ENCODE data around the gene FARP2.

FARP2 gene

DNA sequence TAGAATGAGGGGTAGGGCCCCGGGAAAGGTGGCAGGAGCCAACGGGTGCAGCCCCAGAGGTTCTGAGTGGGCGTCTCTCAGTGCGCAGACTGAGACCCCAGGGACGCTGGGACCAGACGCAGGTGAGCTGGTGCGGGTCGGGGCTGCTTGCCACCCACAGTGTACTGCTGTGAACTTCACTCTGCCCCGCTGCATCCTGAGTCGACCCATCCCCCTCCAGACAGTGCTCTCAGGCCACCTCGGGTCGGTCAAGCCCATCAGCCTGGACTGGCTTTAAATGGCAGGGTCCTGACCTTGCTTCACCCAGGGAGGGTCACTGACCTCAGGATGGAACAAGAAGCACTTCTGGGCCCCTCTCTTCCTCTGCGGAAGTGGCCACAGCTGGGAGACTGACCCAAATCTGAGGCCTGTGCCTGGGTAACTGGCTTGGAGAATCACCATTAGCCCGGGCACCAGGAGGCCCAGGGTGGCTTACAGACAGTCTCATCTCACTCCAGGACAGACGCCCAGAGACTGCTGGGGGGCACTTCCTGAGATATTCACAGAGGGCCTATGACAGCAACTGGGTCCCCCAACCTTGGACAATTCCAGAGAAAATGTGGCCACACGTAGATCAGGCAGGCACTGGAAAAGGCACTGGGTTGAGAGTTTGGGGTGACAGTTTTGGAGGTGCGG, 178.8 kb downstream of the FARP2 start:
- Histone ChIP-seq H3K36me3 (ENCODE audit: insufficient read depth) (no peaks in the 10 kb centered on the region), H3K27me3 (ENCODE audit: insufficient read depth, low read depth) (no peaks in the 10 kb centered on the region), H3K27ac (no peak overlapping the region), H3K4me2 (no peak overlapping the region), H3K4me1 (ENCODE audit: low read depth, poor library complexity, severe bottlenecking) (no peaks in the 10 kb centered on the region), H4K20me1 (ENCODE audit: insufficient read depth) (no peaks in the 10 kb centered on the region), H3K79me2 (ENCODE audit: insufficient read depth, low read depth) (no peaks in the 10 kb centered on the region), H2AFZ (ENCODE audit: low read depth) (no peak overlapping the region), H3K9ac (no peak overlapping the region), H3K4me3 (IDR thresholded peaks at IDR 0.05; ENCODE audit: insufficient read depth, low read depth, low read length) (no peak overlapping the region)
- TF ChIP-seq, protein P1, sequence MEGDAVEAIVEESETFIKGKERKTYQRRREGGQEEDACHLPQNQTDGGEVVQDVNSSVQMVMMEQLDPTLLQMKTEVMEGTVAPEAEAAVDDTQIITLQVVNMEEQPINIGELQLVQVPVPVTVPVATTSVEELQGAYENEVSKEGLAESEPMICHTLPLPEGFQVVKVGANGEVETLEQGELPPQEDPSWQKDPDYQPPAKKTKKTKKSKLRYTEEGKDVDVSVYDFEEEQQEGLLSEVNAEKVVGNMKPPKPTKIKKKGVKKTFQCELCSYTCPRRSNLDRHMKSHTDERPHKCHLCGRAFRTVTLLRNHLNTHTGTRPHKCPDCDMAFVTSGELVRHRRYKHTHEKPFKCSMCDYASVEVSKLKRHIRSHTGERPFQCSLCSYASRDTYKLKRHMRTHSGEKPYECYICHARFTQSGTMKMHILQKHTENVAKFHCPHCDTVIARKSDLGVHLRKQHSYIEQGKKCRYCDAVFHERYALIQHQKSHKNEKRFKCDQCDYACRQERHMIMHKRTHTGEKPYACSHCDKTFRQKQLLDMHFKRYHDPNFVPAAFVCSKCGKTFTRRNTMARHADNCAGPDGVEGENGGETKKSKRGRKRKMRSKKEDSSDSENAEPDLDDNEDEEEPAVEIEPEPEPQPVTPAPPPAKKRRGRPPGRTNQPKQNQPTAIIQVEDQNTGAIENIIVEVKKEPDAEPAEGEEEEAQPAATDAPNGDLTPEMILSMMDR (conservative IDR thresholded peaks at IDR 0.05; ENCODE audit: low read depth, low read length), result no peak

DNA sequence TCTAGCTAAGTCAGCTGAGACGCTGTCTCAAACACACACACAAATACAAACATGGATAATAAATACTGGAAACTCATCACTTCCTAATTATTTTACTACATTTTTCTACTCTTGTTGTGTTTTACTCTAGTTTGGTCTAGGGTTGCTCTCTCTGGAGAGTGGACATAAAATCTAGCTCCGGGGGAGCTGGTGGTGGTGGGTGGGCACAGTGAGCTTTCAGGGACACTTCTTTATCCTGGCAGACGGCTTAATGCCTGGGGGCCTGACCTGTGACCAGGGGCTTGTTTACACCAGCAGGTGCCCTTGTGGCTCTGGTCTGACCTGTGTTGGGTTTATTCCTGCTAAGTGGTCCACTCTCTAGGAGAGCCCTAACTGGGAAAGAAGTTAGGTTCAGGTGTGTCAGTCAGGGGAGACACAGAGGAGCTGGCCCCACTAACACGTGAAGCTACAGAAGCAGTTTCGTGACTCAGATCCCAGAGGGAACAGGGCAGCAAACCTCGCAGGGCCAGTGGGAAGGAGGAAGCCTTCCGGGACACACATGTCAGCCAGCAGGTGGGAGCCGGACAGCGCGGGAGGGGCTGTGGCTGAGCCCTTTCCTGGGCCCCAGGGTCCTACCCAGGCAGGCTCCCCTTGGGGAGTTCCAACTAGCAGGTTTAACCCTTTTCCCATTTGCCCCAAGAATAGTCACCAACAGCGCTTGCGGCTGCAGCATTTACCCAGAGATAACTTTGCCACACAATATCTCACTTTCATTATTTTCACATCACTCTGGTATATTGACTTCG, 180.0 kb downstream of the FARP2 start:
- Histone ChIP-seq H3K79me2 (ENCODE audit: insufficient read depth, low read depth) (no peaks in the 10 kb centered on the region), H2AFZ (ENCODE audit: low read depth) (no peak overlapping the region), H3K4me3 (IDR thresholded peaks at IDR 0.05; ENCODE audit: insufficient read depth, low read depth, low read length) (no peak overlapping the region), H3K9ac (no peak overlapping the region), H3K4me1 (ENCODE audit: low read depth, poor library complexity, severe bottlenecking) (no peaks in the 10 kb centered on the region), H3K36me3 (ENCODE audit: insufficient read depth) (no peaks in the 10 kb centered on the region), H3K27me3 (ENCODE audit: insufficient read depth, low read depth) (no peaks in the 10 kb centered on the region), H3K4me2 (no peak overlapping the region), H3K27ac (no peak overlapping the region), H4K20me1 (ENCODE audit: insufficient read depth) (no peaks in the 10 kb centered on the region)
- TF ChIP-seq, protein P1 (conservative IDR thresholded peaks at IDR 0.05; ENCODE audit: low read depth, low read length), result no peak

DNA sequence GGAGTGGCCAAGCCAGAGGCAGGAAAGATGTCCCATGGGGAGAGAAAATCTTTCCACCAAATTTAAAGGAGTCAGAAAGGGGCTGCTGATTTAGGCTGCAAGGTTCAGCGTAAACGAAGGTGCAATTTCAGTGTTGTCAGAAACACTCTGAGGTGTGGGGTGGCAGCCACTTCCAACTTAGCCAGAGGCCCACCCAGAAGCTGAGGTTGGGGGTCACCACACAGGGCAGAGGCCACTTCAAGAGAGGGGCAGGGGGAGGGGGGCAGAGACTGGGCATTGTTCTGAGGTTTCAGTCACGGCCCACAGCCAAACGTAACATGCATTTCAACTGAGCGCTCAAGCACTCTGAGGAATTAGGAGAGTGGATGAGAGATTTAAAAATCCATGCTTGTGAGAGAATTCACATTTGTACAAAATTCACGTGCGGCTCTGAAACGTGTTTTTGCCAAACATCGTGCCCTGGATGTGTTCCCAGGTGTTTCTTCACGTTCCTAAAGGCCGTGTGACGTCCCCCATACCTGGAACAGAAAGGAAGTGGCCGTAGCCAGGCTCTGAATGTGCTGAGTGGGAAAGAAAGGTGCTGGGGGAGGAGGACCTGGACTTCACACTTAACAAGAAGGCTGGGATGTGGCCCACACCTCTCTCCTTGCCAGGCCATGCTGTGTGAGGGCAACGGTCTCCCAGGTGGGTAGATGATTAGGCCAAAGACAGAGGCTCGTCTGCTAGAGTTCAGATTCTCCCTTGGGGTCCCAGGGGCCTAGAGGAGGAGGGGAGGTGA, 182.9 kb downstream of the FARP2 start:
- Histone ChIP-seq H3K9ac (no peak overlapping the region), H3K4me2 (no peak overlapping the region), H2AFZ (ENCODE audit: low read depth) (no peak overlapping the region), H3K79me2 (ENCODE audit: insufficient read depth, low read depth) (no peaks in the 10 kb centered on the region), H3K4me3 (IDR thresholded peaks at IDR 0.05; ENCODE audit: insufficient read depth, low read depth, low read length) (no peak overlapping the region), H3K27me3 (ENCODE audit: insufficient read depth, low read depth) (no peaks in the 10 kb centered on the region), H3K27ac (no peak overlapping the region), H4K20me1 (ENCODE audit: insufficient read depth) (no peaks in the 10 kb centered on the region), H3K36me3 (ENCODE audit: insufficient read depth) (no peaks in the 10 kb centered on the region), H3K4me1 (ENCODE audit: low read depth, poor library complexity, severe bottlenecking) (peaks cover 6% of the 10 kb centered on the region)
- TF ChIP-seq, protein P1 (conservative IDR thresholded peaks at IDR 0.05; ENCODE audit: low read depth, low read length), result no peak

DNA sequence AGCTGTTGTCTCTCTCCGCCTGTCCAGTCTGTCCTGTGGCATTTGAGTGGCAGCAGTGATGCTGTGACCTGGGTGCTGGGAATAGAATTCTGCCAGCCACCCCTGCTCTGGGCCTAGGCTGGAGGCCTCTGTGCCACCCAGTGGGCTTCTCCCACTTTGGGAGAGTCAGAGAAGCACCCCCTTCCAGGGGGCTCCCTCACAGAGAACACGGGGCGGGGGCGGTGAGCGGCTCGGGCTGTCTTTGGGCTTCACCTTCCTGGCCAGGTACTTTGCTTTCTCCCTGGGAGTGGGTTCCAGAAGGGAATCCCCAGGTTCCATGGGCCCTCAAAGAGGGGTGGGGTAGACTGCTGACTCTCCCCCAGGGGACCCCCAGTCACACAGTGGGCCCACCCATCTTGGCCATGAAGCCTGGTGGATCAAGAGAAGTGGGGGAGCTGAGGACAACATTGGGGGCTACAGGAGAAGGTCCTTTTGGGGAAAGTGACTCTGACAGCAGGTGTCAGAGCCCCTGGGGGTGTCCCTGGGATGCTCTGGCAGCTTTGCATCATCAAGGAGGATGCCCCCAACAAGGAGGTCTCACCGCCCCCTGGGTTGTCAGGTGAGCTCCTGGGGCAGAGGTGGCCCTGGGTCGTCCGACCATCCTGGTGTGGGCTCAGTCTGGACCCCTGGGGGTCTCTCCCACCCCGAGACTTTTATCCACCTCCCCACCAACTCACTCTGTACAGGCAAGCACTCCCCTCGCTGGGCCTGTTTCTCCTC, 183.7 kb downstream of the FARP2 start:
- Histone ChIP-seq H3K4me1 (ENCODE audit: low read depth, poor library complexity, severe bottlenecking) (peaks cover 9% of the 10 kb centered on the region), H3K4me3 (IDR thresholded peaks at IDR 0.05; ENCODE audit: insufficient read depth, low read depth, low read length) (no peak overlapping the region), H3K4me2 (no peak overlapping the region), H3K27ac (no peak overlapping the region), H3K36me3 (ENCODE audit: insufficient read depth) (no peaks in the 10 kb centered on the region), H3K27me3 (ENCODE audit: insufficient read depth, low read depth) (no peaks in the 10 kb centered on the region), H4K20me1 (ENCODE audit: insufficient read depth) (no peaks in the 10 kb centered on the region), H3K9ac (no peak overlapping the region), H3K79me2 (ENCODE audit: insufficient read depth, low read depth) (no peaks in the 10 kb centered on the region), H2AFZ (ENCODE audit: low read depth) (no peak overlapping the region)
- TF ChIP-seq, protein P1 (conservative IDR thresholded peaks at IDR 0.05; ENCODE audit: low read depth, low read length), result no peak
